ENCODE data around the gene TRAPPC11. TPM values are rescaled to one million over a fixed set of nuclear protein-coding genes. Genes with fewer than 3 reads are reported as not detected.

Gene TRAPPC11
- polyA plus RNA-seq, 1 of the 3 experiments (the other 2 are of a cell fraction) = 18.8 TPM

DNA sequence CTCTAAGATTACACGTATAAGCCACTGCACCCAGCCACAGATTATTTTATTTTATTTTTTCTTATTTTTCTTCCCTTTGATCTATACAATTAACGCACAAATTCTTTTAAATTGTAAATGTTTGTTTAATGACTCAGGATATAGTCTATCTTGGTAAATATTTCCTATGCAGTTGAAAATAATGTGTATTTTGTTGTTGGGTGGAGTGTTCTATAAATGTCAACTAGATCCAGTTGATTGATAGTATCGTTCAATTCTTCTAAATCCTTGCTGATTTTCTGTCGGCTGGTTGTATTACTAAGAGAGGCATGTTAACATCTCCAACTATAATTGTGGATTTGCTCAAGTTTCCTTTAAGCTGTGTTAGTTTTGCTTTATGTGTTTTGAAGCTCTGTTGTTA is 92.0 kb downstream of the TRAPPC11 start:
- Histone ChIP-seq H3K9me2 (no peaks in the 10 kb centered on the region), H3F3A (replicated peaks; ENCODE audit: insufficient read depth) (no peaks in the 10 kb centered on the region), H3K36me3 (replicated peaks in 1 of 2; ENCODE audit: control insufficient read depth in 1 of 2, insufficient read depth in 2 of 2, low read length in 1 of 2) (no peaks in the 10 kb centered on the region), H3K27me3 (ENCODE audit: insufficient read depth) (no peaks in the 10 kb centered on the region), H3K9me3 (no peaks in the 10 kb centered on the region), H3K4me1 (ENCODE audit: control insufficient read depth in 1 of 2, insufficient read depth in 2 of 2, low read depth in 1 of 2, low read length in 1 of 2) (peaks cover 0 to 5% of the 10 kb centered on the region in 2 experiments; a peak in 1 of 4 replicates), H4K20me1 (ENCODE audit: insufficient read depth) (no peaks in the 10 kb centered on the region), H3K4me2 (no peak overlapping the region), H3K79me2 (ENCODE audit: insufficient read depth) (no peaks in the 10 kb centered on the region), H3K9ac (no peak overlapping the region), H3K4me3 (ENCODE audit: low read depth in 2 of 2, low read length in 1 of 2) (no peak overlapping the region), H3K27ac (ENCODE audit: low read depth in 2 of 2, low read length in 1 of 2) (no peak overlapping the region), H2AFZ (ENCODE audit: low read depth) (no peak overlapping the region)
- no peak for DNase-seq
- 43% methylated on average over 4 of the region's 4 CpGs for WGBS (ENCODE audit: low lambda C conversion rate)
- no peak for TF ChIP-seq GATA2 (CRISPR knock-in tag; IDR thresholded peaks at IDR 0.05)
- TF ChIP-seq YY1 (IDR thresholded peaks at IDR 0.05; ENCODE audit: low read depth) = no peak
- no peak for TF ChIP-seq SMC3 (IDR thresholded peaks at IDR 0.05; ENCODE audit: low read depth, low read length)
- no peak for TF ChIP-seq MEF2A (IDR thresholded peaks at IDR 0.05; ENCODE audit: borderline replicate concordance, low read depth)
- no peak for TF ChIP-seq NFIC (IDR thresholded peaks at IDR 0.05; ENCODE audit: borderline replicate concordance)
- no peak for TF ChIP-seq RCOR1 (IDR thresholded peaks at IDR 0.05; ENCODE audit: low read length)
- no peak for TF ChIP-seq FOXJ3 (CRISPR knock-in tag; IDR thresholded peaks at IDR 0.05)
- CTCF ChIA-PET = no interaction called here
- POLR2A ChIA-PET = no interaction called here

DNA sequence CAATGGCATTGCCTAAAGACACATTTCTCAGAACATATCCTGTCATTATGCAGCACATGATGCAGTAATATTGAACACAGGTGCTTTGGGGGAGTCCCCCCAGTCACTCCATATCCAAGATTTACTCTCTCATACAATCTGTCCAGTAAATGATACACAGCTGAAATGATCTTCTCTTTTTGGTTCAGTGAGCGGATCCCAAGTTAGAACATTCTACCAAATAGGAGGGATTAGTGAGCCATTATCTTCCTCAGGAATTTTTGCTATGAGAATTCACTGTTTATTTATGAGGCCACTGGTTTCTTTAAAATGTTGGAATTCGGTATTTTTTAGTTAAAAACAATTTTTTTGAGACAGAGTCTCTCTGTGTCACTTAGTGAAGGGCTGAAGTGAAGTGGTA is 96.5 kb downstream of the TRAPPC11 start:
- WGBS (ENCODE audit: low lambda C conversion rate) = 46% methylated on average over 2 of the region's 2 CpGs
- H3K4me3 ChIP-seq (ENCODE audit: low read depth in 2 of 2, low read length in 1 of 2) = no peak overlapping the region
- TF ChIP-seq CTCF (IDR thresholded peaks at IDR 0.05) (no peak), RCOR1 (IDR thresholded peaks at IDR 0.05; ENCODE audit: low read length) (no peak), EP300 (IDR thresholded peaks at IDR 0.05; ENCODE audit: borderline replicate concordance in 1 of 2, low read depth in 1 of 2, low read length in 1 of 2) (no peak), TAF1 (IDR thresholded peaks at IDR 0.05; ENCODE audit: borderline replicate concordance, low read depth, low read length) (no peak), TCF12 (IDR thresholded peaks at IDR 0.05) (no peak), JUND (IDR thresholded peaks at IDR 0.05) (no peak), RXRA (IDR thresholded peaks at IDR 0.05; ENCODE audit: borderline replicate concordance, low read depth) (no peak)
- TF ChIP-seq, protein P1, sequence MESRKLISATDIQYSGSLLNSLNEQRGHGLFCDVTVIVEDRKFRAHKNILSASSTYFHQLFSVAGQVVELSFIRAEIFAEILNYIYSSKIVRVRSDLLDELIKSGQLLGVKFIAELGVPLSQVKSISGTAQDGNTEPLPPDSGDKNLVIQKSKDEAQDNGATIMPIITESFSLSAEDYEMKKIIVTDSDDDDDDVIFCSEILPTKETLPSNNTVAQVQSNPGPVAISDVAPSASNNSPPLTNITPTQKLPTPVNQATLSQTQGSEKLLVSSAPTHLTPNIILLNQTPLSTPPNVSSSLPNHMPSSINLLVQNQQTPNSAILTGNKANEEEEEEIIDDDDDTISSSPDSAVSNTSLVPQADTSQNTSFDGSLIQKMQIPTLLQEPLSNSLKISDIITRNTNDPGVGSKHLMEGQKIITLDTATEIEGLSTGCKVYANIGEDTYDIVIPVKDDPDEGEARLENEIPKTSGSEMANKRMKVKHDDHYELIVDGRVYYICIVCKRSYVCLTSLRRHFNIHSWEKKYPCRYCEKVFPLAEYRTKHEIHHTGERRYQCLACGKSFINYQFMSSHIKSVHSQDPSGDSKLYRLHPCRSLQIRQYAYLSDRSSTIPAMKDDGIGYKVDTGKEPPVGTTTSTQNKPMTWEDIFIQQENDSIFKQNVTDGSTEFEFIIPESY (IDR thresholded peaks at IDR 0.05; ENCODE audit: borderline replicate concordance, low read depth) = no peak
- no peaks in the 10 kb centered on the region for H3K79me2 ChIP-seq (ENCODE audit: insufficient read depth)
- H3K4me2 ChIP-seq = no peak overlapping the region
- CTCF ChIA-PET = no interaction called here
- no peak for DNase-seq
- no peak overlapping the region for H3K9ac ChIP-seq
- no peaks in the 10 kb centered on the region for H3K4me1 ChIP-seq (ENCODE audit: control insufficient read depth in 1 of 2, insufficient read depth in 2 of 2, low read depth in 1 of 2, low read length in 1 of 2)
- H3K9me2 ChIP-seq = no peaks in the 10 kb centered on the region
- POLR2A ChIA-PET = no interaction called here
- no peak overlapping the region for H3K27ac ChIP-seq (ENCODE audit: low read depth in 2 of 2, low read length in 1 of 2)
- H2AFZ ChIP-seq (ENCODE audit: low read depth) = no peak overlapping the region
- no peaks in the 10 kb centered on the region for H3K36me3 ChIP-seq (replicated peaks in 1 of 2; ENCODE audit: control insufficient read depth in 1 of 2, insufficient read depth in 2 of 2, low read length in 1 of 2)
- no peaks in the 10 kb centered on the region for H3K27me3 ChIP-seq (ENCODE audit: insufficient read depth)
- H3K9me3 ChIP-seq = no peaks in the 10 kb centered on the region
- H4K20me1 ChIP-seq (ENCODE audit: insufficient read depth) = no peaks in the 10 kb centered on the region
- no peaks in the 10 kb centered on the region for H3F3A ChIP-seq (replicated peaks; ENCODE audit: insufficient read depth)
